Skeletal muscle tissue (tissue), 4 donors: ENCODE results near the gene RIPK4. TPM values are rescaled to one million over a fixed set of nuclear protein-coding genes. Genes with fewer than 3 reads are reported as not detected.
"Not testable (repeated sequence)": the region's sequence is repeated elsewhere in the genome, so short reads cannot be mapped to it uniquely, and the experiment has no call there.

Experiments
- H3K27ac ChIP-seq: one replicate; pipeline ENCODE4 v1.7.0; 2013; ENCODE audit warnings: mild to moderate bottlenecking, low read depth, low read length, inconsistent platforms
- H3K27me3 ChIP-seq, 3 donors: one replicate each; pipeline ENCODE4 v1.7.0; 2013; ENCODE audit warnings: low read length in 3 of 3; ENCODE audit not compliant: control insufficient read depth in 3 of 3, insufficient read depth in 3 of 3
- H3K36me3 ChIP-seq, 3 donors: one replicate each; pipeline ENCODE4 v1.7.0; 2013; ENCODE audit warnings: low read length in 3 of 3; ENCODE audit not compliant: control insufficient read depth in 3 of 3, insufficient read depth in 3 of 3
- H3K4me1 ChIP-seq, 3 donors: one replicate each; pipeline ENCODE4 v1.7.0; 2013; ENCODE audit warnings: low read length in 3 of 3, mild to moderate bottlenecking in 3 of 3; ENCODE audit not compliant: control insufficient read depth in 3 of 3, insufficient read depth in 3 of 3
- H3K4me3 ChIP-seq, 3 donors: one replicate each; pipeline ENCODE4 v1.7.0; 2013; ENCODE audit warnings: low read length in 3 of 3
- H3K9ac ChIP-seq, 3 donors: one replicate each; pipeline ENCODE4 v1.7.0; 2013; ENCODE audit warnings: low read length in 3 of 3, mild to moderate bottlenecking in 3 of 3, moderate library complexity in 2 of 3, low read depth in 1 of 3
- H3K9me3 ChIP-seq, 3 donors: one replicate each; pipeline ENCODE4 v1.7.0; 2013; ENCODE audit warnings: low read length in 3 of 3; ENCODE audit not compliant: control insufficient read depth in 3 of 3
- total RNA-seq: library from RNA; depleted of rRNA; stranded (reverse); fragments of >200 nt; gene quantifications from one replicate; pipeline ENCODE4 v1.2.3, GENCODE V29; 2014
- donor health status: Osteomylitis.

Gene RIPK4
- total RNA-seq, 1 donor from 2014 or later = under 0.01 TPM

GRCh38 chr21:41703857-41704501 is 62.9 kb downstream of the RIPK4 start:
- Histone ChIP-seq H3K4me3 (no peak overlapping the region), H3K27me3 (peaks cover 3 to 17% (median 5%) of the 10 kb centered on the region in 3 donors), H3K9me3 (no peaks in the 10 kb centered on the region), H3K9ac (no peak overlapping the region), H3K4me1 (no peaks in the 10 kb centered on the region), H3K27ac (no peak overlapping the region), H3K36me3 (no peaks in the 10 kb centered on the region)

GRCh38 chr21:41701749-41702148 is 65.1 kb downstream of the RIPK4 start:
- H3K36me3 ChIP-seq = no peaks in the 10 kb centered on the region
- H3K4me3 ChIP-seq = no peak overlapping the region
- H3K27ac ChIP-seq = no peak overlapping the region
- no peaks in the 10 kb centered on the region for H3K9me3 ChIP-seq
- H3K9ac ChIP-seq = no peak overlapping the region
- H3K27me3 ChIP-seq = peaks cover 3 to 12% (median 3%) of the 10 kb centered on the region in 3 donors
- H3K4me1 ChIP-seq = no peaks in the 10 kb centered on the region

GRCh38 chr21:41699311-41699710 is 67.5 kb downstream of the RIPK4 start:
- H3K4me3 ChIP-seq = no peak overlapping the region
- H3K9ac ChIP-seq = no peak overlapping the region
- no peak overlapping the region for H3K27ac ChIP-seq
- H3K27me3 ChIP-seq = peaks cover 0 to 11% (median 0%) of the 10 kb centered on the region in 3 donors
- H3K9me3 ChIP-seq = no peaks in the 10 kb centered on the region
- H3K4me1 ChIP-seq = no peaks in the 10 kb centered on the region
- H3K36me3 ChIP-seq = no peaks in the 10 kb centered on the region

GRCh38 chr21:41698071-41698470 is 68.8 kb downstream of the RIPK4 start:
- peaks cover 0 to 11% (median 0%) of the 10 kb centered on the region in 3 donors for H3K27me3 ChIP-seq
- no peaks in the 10 kb centered on the region for H3K4me1 ChIP-seq

GRCh38 chr21:41695513-41695912 is 71.3 kb downstream of the RIPK4 start:
- Histone ChIP-seq H3K4me1 (no peaks in the 10 kb centered on the region), H3K4me3 (no peak overlapping the region), H3K9me3 (no peaks in the 10 kb centered on the region), H3K27ac (no peak overlapping the region), H3K27me3 (peaks cover 11 to 18% (median 13%) of the 10 kb centered on the region in 3 donors), H3K36me3 (no peaks in the 10 kb centered on the region), H3K9ac (no peak overlapping the region)

More at GRCh38 chr21:41698071-41698470, 68.8 kb downstream of the RIPK4 start:
- Histone ChIP-seq H3K9ac (no peak overlapping the region), H3K9me3 (no peaks in the 10 kb centered on the region), H3K36me3 (no peaks in the 10 kb centered on the region), H3K27ac (no peak overlapping the region), H3K4me3 (no peak overlapping the region)

- not testable (repeated sequence) for H3K4me3 ChIP-seq, H3K36me3 ChIP-seq, H3K9me3 ChIP-seq, H3K9ac ChIP-seq, H3K27ac ChIP-seq, H3K4me1 ChIP-seq
- peaks cover 13 to 18% (median 14%) of the 10 kb centered on the region in 3 donors for H3K27me3 ChIP-seq
Observed at GRCh38 chr21:41694042-41694441, 72.8 kb downstream of the RIPK4 start.

GRCh38 chr21:41692185-41692565 is 74.7 kb downstream of the RIPK4 start:
- H3K27me3 ChIP-seq = peaks cover 13 to 19% (median 14%) of the 10 kb centered on the region in 3 donors
- H3K9me3 ChIP-seq = no peaks in the 10 kb centered on the region
- no peaks in the 10 kb centered on the region for H3K4me1 ChIP-seq
- no peaks in the 10 kb centered on the region for H3K36me3 ChIP-seq
- H3K4me3 ChIP-seq = no peak overlapping the region
- no peak overlapping the region for H3K27ac ChIP-seq
- H3K9ac ChIP-seq = no peak overlapping the region

GRCh38 chr21:41691205-41692184 is 75.4 kb downstream of the RIPK4 start:
- no peaks in the 10 kb centered on the region for H3K36me3 ChIP-seq
- no peak overlapping the region for H3K4me3 ChIP-seq
- H3K27me3 ChIP-seq = peaks cover 13 to 22% (median 14%) of the 10 kb centered on the region in 3 donors
- no peaks in the 10 kb centered on the region for H3K4me1 ChIP-seq
- H3K9me3 ChIP-seq = no peaks in the 10 kb centered on the region
- no peak overlapping the region for H3K27ac ChIP-seq
- no peak overlapping the region for H3K9ac ChIP-seq
